HG02763 (cell line): Measurements from ENCODE around the gene GET4.

ENCODE experiments used
- ATAC-seq: cut with Tn5 transposase; IDR thresholded peaks from one replicate; pipeline ENCODE4 v1.9.1; 2021; ENCODE audit warnings: mild to moderate bottlenecking, moderate library complexity; ENCODE audit not compliant: unreplicated experiment

The GET4 gene, protein sequence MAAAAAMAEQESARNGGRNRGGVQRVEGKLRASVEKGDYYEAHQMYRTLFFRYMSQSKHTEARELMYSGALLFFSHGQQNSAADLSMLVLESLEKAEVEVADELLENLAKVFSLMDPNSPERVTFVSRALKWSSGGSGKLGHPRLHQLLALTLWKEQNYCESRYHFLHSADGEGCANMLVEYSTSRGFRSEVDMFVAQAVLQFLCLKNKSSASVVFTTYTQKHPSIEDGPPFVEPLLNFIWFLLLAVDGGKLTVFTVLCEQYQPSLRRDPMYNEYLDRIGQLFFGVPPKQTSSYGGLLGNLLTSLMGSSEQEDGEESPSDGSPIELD

GRCh38 chr7:876077-876971 lies at the start of gene GET4:
Gene GET4, plus strand, starts transcription at chr7:876554. Its CDS starts 92 bp downstream, at chr7:876646.
- ATAC-seq: peak; percentile 75

- ATAC-seq: no peak
Observed at GRCh38 chr7:828793-829561, 47.4 kb upstream of the GET4 start.

DNA sequence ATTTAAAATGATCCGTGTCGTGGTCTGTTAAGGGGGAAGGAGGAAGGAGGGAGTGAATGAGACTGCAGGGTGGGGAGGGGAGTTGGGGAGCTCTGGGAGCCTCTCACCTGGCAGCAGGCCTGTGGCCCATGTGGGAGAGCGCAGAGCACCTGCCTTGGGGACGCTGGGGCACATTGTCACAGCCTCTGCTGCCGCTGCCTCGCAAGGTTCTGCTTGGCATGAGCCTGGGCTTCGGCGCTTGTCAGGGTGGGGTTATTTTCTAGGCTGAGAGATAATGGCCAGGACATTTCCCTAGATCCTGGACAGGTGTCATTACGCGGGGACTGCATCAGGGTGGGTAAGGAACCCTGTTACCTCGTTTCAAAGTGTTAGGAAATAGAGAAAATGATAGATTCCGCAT lies 46.3 kb upstream of the GET4 start:
- no peak for ATAC-seq

GRCh38 chr7:831596-832166 lies 44.7 kb upstream of the GET4 start:
- peak; percentile 57 for ATAC-seq

GRCh38 chr7:832167-832967 lies 44.0 kb upstream of the GET4 start, which contains the start of gene SUN1:
Gene SUN1, plus strand, starts transcription at chr7:832476. Its CDS starts 49 bp downstream, at chr7:832525.
- ATAC-seq: peak; percentile 40

DNA sequence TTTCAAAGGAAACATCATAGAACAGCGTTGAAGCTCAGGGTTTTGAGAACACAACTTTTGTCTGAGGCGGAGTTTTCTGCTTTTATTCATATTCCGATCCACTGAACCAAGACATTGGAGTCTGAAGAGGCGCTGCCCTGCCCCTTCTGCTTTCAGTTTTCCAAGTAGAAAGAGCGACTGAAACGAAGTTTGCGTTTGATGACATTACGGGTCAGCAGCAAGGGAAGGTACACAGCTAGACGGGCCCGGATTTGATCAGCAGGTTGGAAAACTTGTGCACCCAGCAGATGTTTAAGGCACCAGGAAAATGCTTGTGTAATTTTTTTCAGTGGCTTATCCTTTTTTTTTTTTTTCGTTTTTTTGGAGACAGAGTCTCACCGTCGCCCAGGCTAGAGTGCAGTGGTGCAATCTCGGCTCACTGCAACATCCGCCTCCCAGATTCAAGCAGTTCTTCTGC lies 43.4 kb upstream of the GET4 start:
- ATAC-seq: no peak

DNA sequence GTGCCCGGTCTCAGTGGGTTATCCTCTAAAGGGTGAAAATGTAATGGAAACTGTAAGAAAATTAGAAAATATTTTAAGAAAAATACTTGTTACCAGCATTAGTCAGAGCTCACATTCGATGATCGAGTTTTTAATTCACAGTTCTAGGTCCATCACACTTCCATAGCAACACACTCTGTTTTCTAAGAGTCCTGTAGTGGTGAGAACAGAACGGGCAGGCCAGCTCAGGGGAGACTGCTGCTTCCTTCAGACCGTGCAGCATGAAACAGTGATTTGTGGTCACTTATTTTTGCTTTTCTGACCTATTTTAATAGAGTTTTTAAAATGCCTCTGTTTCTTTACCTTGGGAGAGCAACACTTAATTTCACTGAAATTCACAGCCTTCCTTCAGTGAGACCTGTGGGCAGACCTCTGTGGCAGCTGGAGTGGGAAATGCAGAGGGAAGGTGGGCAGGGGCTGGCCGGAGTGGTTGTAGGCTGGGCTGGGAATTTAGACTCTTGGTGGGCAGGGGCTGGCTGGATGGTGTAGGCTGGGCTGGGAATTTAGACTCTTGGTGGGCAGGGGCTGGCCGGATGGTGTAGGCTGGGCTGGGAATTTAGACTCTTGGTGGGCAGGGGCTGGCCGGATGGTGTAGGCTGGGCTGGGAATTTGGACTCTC lies 42.6 kb upstream of the GET4 start:
- ATAC-seq: no peak

GRCh38 chr7:834277-834676 lies 42.1 kb upstream of the GET4 start:
- ATAC-seq: no peak

GRCh38 chr7:835021-835420 lies 41.3 kb upstream of the GET4 start:
- ATAC-seq: no peak

DNA sequence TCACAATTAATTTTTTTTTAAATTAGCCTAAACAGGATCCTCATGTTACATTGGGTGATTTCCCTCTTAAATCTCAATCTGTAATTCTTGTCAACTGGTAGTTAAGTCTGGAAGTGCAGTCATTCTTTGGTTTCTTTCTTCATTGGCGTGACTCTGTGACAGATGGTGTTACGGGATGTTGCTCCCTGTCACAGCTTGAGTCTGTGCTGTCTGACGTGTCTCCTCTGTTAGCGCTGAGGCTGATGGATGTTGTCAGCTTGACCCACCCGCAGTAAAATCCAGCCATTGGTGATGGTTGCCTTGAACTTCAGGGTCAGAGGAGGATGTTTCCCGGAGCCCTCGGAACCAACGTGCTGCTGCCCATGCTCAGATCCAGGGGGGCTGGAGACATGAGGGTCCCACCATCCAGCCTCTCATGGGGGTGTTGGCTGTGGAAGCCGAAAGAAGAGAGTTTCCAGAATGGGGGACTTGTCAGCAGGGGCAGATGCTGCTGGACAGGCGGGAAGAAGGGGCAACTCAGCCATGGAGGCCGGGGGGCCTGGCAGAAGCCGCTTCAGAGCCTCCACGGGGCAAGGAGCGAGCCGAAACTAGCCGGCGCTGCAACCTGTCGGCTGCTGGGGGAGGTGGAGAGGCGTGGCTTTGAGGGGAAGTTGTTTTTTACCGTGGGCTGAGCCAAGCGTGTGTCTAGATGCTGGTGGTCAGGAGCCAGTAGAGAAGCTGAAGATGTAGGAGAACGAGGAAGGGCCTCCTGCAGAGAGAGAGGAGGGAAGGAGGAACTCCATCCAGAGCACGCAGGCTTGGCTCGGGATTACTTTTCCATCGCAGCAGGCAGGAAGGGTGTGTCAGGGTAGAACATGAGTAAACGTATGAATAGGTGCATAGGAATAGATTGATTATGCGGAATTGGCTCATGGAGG lies 40.6 kb upstream of the GET4 start:
- no peak for ATAC-seq

GRCh38 chr7:836429-836828 lies 39.9 kb upstream of the GET4 start:
- no peak for ATAC-seq

- no peak for ATAC-seq
Observed at GRCh38 chr7:837001-837400, 39.4 kb upstream of the GET4 start.

DNA sequence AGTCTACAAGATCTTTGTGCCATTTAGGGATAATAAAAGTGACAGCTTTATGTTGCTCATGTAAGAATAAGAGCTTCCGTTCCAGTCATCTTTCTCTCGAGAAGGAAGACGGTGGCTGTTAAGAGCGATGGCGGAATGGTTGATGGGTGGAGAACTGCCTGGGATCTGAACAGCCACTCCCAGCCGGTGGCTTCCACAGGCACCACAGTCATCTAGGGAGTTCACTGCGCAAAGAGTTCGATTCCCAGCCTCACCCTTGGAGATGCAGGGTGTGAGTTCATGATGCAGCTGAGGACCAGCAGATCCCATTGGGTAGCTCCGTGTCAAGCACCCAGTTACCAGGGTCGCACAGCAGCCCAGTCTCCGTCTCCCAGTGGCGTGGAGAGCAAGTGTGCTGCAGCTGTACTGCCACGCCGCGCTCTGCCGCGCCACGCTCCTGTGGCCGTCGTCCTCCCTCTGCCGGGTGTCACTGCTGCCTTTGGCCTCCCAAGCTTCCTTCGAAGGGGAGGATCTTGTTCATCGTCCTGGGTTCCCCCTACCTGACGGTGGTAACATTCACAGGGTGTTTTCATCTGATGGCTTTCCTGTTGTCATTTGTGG lies 36.3 kb upstream of the GET4 start:
- ATAC-seq: no peak

DNA sequence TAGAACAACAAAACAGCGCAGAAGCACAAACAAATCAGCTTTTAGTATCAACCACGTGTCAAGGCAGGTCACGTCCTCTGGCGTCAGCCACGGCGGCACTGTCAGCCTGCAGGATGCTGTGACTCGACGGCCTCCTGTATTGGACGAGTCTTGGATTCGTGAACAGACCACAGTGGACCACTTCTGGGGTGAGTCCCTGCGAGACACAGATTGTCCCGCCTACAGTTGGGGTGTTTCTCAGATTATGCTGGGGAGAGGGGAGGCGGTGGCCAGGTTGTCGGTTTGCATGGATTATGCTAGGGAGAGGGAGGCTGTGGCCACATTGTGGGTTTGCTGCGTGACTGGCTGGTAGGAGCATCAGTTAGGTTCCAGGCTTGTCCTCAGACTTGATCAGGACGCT lies 34.4 kb upstream of the GET4 start:
- no peak for ATAC-seq

GRCh38 chr7:842431-843031 lies 33.8 kb upstream of the GET4 start:
- no peak for ATAC-seq

DNA sequence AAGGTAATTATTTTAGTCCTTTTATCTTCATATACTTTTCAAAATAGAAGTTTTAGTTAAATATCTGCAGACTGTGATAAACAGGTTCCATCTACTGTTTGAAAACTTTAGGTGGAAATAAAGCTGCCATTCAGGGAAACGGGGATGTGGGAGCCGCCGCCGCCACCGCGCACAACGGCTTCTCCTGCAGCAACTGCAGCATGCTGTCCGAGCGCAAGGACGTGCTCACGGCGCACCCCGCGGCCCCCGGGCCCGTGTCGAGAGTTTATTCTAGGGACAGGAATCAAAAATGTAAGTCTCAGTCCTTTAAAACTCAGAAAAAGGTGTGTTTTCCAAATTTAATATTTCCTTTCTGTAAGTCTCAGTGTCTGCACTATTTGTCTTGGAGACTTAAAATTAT lies 33.1 kb upstream of the GET4 start:
- no peak for ATAC-seq

GRCh38 chr7:844043-844442 lies 32.3 kb upstream of the GET4 start:
- no peak for ATAC-seq

DNA sequence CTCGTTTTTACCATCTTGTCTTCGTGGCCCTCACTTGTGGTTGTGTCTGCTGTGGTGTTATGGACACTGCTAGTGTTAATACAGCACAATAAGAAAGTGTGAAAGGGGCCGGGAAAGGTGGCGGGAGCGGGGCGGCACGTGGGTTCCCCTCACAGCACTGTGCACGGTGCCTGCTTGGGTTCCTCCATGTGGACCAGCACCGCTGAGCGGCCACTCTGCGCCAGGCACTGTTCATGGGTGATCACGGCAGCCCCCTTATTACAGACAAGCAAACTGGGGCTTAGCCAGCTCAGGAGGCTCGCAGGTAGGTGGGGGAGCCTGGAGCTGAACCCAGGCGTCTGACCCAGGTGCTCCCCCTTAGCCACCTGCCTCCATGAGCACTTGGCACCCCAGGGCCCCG lies 31.8 kb upstream of the GET4 start:
- no peak for ATAC-seq
